Hepatocyte (in vitro differentiated cells): ENCODE data around the gene KCNQ1.

ENCODE experiments used
- EZH2 ChIP-seq: fragments of 200-600 bp; sonication (generic); IDR thresholded peaks from 2 replicates; pipeline ENCODE4 v1.6.1; 2016; ENCODE audit warnings: antibody characterized with exemption, mild to moderate bottlenecking, borderline replicate concordance
- EZH2phosphoT487 ChIP-seq: fragments of 200-600 bp; sonication (generic); IDR thresholded peaks from one replicate; pipeline ENCODE4 v1.6.1; 2018; ENCODE audit warnings: antibody characterized with exemption, mild to moderate bottlenecking, low read depth, moderate library complexity; ENCODE audit not compliant: unreplicated experiment, severe bottlenecking
- TF ChIP-seq, protein P1 (sequence below): fragments of 200-600 bp; sonication (generic); IDR thresholded peaks from 2 replicates; pipeline ENCODE4 v1.5.1; 2016; ENCODE audit warnings: antibody characterized with exemption, mild to moderate bottlenecking; ENCODE audit not compliant: poor library complexity

- TF ChIP-seq, protein P1, sequence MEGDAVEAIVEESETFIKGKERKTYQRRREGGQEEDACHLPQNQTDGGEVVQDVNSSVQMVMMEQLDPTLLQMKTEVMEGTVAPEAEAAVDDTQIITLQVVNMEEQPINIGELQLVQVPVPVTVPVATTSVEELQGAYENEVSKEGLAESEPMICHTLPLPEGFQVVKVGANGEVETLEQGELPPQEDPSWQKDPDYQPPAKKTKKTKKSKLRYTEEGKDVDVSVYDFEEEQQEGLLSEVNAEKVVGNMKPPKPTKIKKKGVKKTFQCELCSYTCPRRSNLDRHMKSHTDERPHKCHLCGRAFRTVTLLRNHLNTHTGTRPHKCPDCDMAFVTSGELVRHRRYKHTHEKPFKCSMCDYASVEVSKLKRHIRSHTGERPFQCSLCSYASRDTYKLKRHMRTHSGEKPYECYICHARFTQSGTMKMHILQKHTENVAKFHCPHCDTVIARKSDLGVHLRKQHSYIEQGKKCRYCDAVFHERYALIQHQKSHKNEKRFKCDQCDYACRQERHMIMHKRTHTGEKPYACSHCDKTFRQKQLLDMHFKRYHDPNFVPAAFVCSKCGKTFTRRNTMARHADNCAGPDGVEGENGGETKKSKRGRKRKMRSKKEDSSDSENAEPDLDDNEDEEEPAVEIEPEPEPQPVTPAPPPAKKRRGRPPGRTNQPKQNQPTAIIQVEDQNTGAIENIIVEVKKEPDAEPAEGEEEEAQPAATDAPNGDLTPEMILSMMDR: no peak
- TF ChIP-seq EZH2phosphoT487: no peak
- TF ChIP-seq EZH2: no peak
These were observed 112.6 kb downstream of the KCNQ1 start for GRCh38 chr11:2557381-2557780.
